ENCODE data around the gene RAB29.
A peak's percentile ranks its signal among the peaks of the same experiment; 100 is the strongest.

RAB29 gene

GRCh38 chr1:205812878-205813754 is 37.8 kb upstream of the RAB29 start, which contains the start of gene SLC41A1:
TSS of gene SLC41A1 (minus strand) at chr1:205813198. CDS start at chr1:205810441, 2,757 bp downstream.
- H3K9me3 ChIP-seq (ENCODE audit: insufficient read depth, low read length): no peaks in the 10 kb centered on the region
- peaks cover 24% of the 10 kb centered on the region for H3K4me1 ChIP-seq (ENCODE audit: insufficient read depth, insufficient read length)
- no peak for TF ChIP-seq ZNF274 (IDR thresholded peaks at IDR 0.05; ENCODE audit: low read depth, low read length)
- TF ChIP-seq SUZ12 (IDR thresholded peaks at IDR 0.05; ENCODE audit: extremely low read depth, insufficient read depth, insufficient read length): no peak
- no peak for TF ChIP-seq YY1 (IDR thresholded peaks at IDR 0.05; ENCODE audit: insufficient read depth, insufficient read length)
- peak; percentile 89 for DNase-seq (ENCODE audit: low read depth, low spot score)
- peak within 1 kb of the TSS; percentile 86 for H3K9ac ChIP-seq (ENCODE audit: insufficient read length, low read depth)
- H3K36me3 ChIP-seq (ENCODE audit: insufficient read depth, insufficient read length, low read length): peaks cover 27% of the 10 kb centered on the region
- H3K27me3 ChIP-seq (ENCODE audit: insufficient read depth, insufficient read length): peaks cover 8% of the 10 kb centered on the region
- peak within 1 kb of the TSS; percentile 78 for H3K4me3 ChIP-seq (ENCODE audit: insufficient read length, low read depth)

- Histone ChIP-seq H3K4me1 (ENCODE audit: insufficient read depth, insufficient read length) (peaks cover 24% of the 10 kb centered on the region), H3K9ac (ENCODE audit: insufficient read length, low read depth) (peak overlapping the region; percentile 74), H3K36me3 (ENCODE audit: insufficient read depth, insufficient read length, low read length) (peaks cover 32% of the 10 kb centered on the region), H3K9me3 (ENCODE audit: insufficient read depth, low read length) (no peaks in the 10 kb centered on the region), H3K4me3 (ENCODE audit: insufficient read length, low read depth) (peak overlapping the region; percentile 78), H3K27me3 (ENCODE audit: insufficient read depth, insufficient read length) (peaks cover 8% of the 10 kb centered on the region)
- no peak for TF ChIP-seq YY1 (IDR thresholded peaks at IDR 0.05; ENCODE audit: insufficient read depth, insufficient read length)
- no peak for TF ChIP-seq ZNF274 (IDR thresholded peaks at IDR 0.05; ENCODE audit: low read depth, low read length)
- no peak for TF ChIP-seq SUZ12 (IDR thresholded peaks at IDR 0.05; ENCODE audit: extremely low read depth, insufficient read depth, insufficient read length)
- DNase-seq (ENCODE audit: low read depth, low spot score): no peak
Observed at GRCh38 chr1:205812271-205812877, 37.1 kb upstream of the RAB29 start.

GRCh38 chr1:205811660-205812059 is 36.4 kb upstream of the RAB29 start:
- DNase-seq (ENCODE audit: low read depth, low spot score): no peak
- H3K9me3 ChIP-seq (ENCODE audit: insufficient read depth, low read length): no peaks in the 10 kb centered on the region
- TF ChIP-seq ZNF274 (IDR thresholded peaks at IDR 0.05; ENCODE audit: low read depth, low read length) (no peak), SUZ12 (IDR thresholded peaks at IDR 0.05; ENCODE audit: extremely low read depth, insufficient read depth, insufficient read length) (no peak), YY1 (IDR thresholded peaks at IDR 0.05; ENCODE audit: insufficient read depth, insufficient read length) (no peak)
- peak overlapping the region; percentile 66 for H3K9ac ChIP-seq (ENCODE audit: insufficient read length, low read depth)
- peaks cover 24% of the 10 kb centered on the region for H3K4me1 ChIP-seq (ENCODE audit: insufficient read depth, insufficient read length)
- H3K27me3 ChIP-seq (ENCODE audit: insufficient read depth, insufficient read length): peaks cover 8% of the 10 kb centered on the region
- peak overlapping the region; percentile 78 for H3K4me3 ChIP-seq (ENCODE audit: insufficient read length, low read depth)
- H3K36me3 ChIP-seq (ENCODE audit: insufficient read depth, insufficient read length, low read length): peaks cover 38% of the 10 kb centered on the region

GRCh38 chr1:205810448-205811157 is 35.3 kb upstream of the RAB29 start:
- no peak for DNase-seq (ENCODE audit: low read depth, low spot score)
- Histone ChIP-seq H3K4me3 (ENCODE audit: insufficient read length, low read depth) (no peak overlapping the region), H3K9me3 (ENCODE audit: insufficient read depth, low read length) (no peaks in the 10 kb centered on the region), H3K4me1 (ENCODE audit: insufficient read depth, insufficient read length) (peaks cover 24% of the 10 kb centered on the region), H3K27me3 (ENCODE audit: insufficient read depth, insufficient read length) (peaks cover 8% of the 10 kb centered on the region), H3K9ac (ENCODE audit: insufficient read length, low read depth) (no peak overlapping the region), H3K36me3 (ENCODE audit: insufficient read depth, insufficient read length, low read length) (peaks cover 48% of the 10 kb centered on the region)
- no peak for TF ChIP-seq ZNF274 (IDR thresholded peaks at IDR 0.05; ENCODE audit: low read depth, low read length)
- no peak for TF ChIP-seq SUZ12 (IDR thresholded peaks at IDR 0.05; ENCODE audit: extremely low read depth, insufficient read depth, insufficient read length)
- no peak for TF ChIP-seq YY1 (IDR thresholded peaks at IDR 0.05; ENCODE audit: insufficient read depth, insufficient read length)

- Histone ChIP-seq H3K27me3 (ENCODE audit: insufficient read depth, insufficient read length) (peaks cover 8% of the 10 kb centered on the region), H3K9ac (ENCODE audit: insufficient read length, low read depth) (peak overlapping the region; percentile 5)
Observed at GRCh38 chr1:205809942-205810345, 34.7 kb upstream of the RAB29 start.

GRCh38 chr1:205809469-205809868 is 34.2 kb upstream of the RAB29 start:
- H3K27me3 ChIP-seq (ENCODE audit: insufficient read depth, insufficient read length): peaks cover 5% of the 10 kb centered on the region
- peak overlapping the region; percentile 5 for H3K9ac ChIP-seq (ENCODE audit: insufficient read length, low read depth)
- TF ChIP-seq YY1 (IDR thresholded peaks at IDR 0.05; ENCODE audit: insufficient read depth, insufficient read length): no peak
- TF ChIP-seq ZNF274 (IDR thresholded peaks at IDR 0.05; ENCODE audit: low read depth, low read length): no peak
- TF ChIP-seq SUZ12 (IDR thresholded peaks at IDR 0.05; ENCODE audit: extremely low read depth, insufficient read depth, insufficient read length): no peak

More at GRCh38 chr1:205809942-205810345, 34.7 kb upstream of the RAB29 start:
- H3K9me3 ChIP-seq (ENCODE audit: insufficient read depth, low read length): no peaks in the 10 kb centered on the region
- no peak for DNase-seq (ENCODE audit: low read depth, low spot score)
- no peak for TF ChIP-seq ZNF274 (IDR thresholded peaks at IDR 0.05; ENCODE audit: low read depth, low read length)
- TF ChIP-seq SUZ12 (IDR thresholded peaks at IDR 0.05; ENCODE audit: extremely low read depth, insufficient read depth, insufficient read length): no peak
- TF ChIP-seq YY1 (IDR thresholded peaks at IDR 0.05; ENCODE audit: insufficient read depth, insufficient read length): no peak
- peaks cover 54% of the 10 kb centered on the region for H3K36me3 ChIP-seq (ENCODE audit: insufficient read depth, insufficient read length, low read length)
- H3K4me3 ChIP-seq (ENCODE audit: insufficient read length, low read depth): no peak overlapping the region
- H3K4me1 ChIP-seq (ENCODE audit: insufficient read depth, insufficient read length): peaks cover 24% of the 10 kb centered on the region

More at GRCh38 chr1:205809469-205809868, 34.2 kb upstream of the RAB29 start:
- Histone ChIP-seq H3K9me3 (ENCODE audit: insufficient read depth, low read length) (no peaks in the 10 kb centered on the region), H3K36me3 (ENCODE audit: insufficient read depth, insufficient read length, low read length) (peaks cover 58% of the 10 kb centered on the region), H3K4me1 (ENCODE audit: insufficient read depth, insufficient read length) (peaks cover 24% of the 10 kb centered on the region), H3K4me3 (ENCODE audit: insufficient read length, low read depth) (no peak overlapping the region)
- no peak for DNase-seq (ENCODE audit: low read depth, low spot score)
